GM19438 (cell line): ENCODE results near the gene FCN1.

ENCODE experiments used
- ATAC-seq: cut with Tn5 transposase; IDR thresholded peaks from one replicate; pipeline ENCODE4 v1.9.1; 2021; ENCODE audit warnings: low read depth; ENCODE audit not compliant: unreplicated experiment

FCN1 gene

DNA sequence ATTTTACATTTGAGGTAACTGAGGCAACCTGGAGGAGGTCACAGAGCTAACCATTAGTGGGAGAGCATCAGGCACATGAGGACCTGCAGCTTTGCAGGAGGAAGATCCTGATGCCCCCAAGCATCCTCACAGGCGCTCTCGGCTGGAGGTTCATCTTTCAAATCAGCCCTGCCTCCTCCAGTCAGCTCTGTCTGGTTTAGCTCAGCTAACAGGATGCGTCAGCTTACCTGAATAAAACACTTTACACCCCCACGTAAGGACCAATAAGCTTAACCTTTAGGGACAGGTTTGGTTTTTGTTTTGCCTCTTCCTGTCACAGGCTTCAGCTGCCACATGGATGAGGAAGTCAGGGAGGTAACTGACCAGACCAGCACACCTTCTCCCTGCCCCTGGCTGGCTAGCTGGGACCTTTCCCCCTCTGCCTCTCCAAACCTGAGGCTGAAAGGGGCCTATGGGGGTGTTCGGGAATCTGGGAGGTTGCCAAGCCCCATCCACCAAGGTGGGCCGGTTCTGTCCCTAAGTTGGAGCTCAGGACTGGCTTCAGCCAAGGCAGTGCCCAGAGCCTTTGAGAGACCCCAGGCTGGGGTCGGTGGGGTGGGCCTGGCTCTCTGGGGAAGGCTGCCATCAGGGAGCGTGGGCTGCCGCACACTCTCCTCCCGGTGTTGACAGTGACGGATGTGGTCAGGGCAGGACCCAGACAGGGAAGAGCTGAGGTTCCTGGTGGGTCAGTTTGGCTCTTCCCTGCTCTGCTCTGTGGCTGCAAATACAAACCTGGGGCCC is 20.0 kb upstream of the FCN1 start:
- no peak for ATAC-seq

DNA sequence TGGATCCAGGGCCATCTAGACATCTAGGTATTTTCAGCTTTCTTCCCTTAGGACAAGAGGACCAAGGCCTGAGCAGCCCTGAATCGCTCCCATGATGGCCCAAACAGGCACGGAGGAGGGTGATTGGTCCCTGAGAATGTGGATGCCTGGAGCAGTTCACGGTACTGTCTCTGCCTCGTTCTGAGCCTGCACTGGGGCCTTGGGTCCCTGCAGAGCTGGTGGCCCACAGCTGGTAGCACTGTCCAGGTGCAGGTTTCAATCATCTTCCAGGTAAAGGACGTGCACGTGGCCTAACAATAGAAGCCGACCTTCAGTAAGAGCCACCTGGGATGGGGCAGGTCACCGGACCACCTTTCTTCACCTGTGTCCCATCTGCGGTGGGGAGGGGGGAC is 19.4 kb upstream of the FCN1 start:
- no peak for ATAC-seq

DNA sequence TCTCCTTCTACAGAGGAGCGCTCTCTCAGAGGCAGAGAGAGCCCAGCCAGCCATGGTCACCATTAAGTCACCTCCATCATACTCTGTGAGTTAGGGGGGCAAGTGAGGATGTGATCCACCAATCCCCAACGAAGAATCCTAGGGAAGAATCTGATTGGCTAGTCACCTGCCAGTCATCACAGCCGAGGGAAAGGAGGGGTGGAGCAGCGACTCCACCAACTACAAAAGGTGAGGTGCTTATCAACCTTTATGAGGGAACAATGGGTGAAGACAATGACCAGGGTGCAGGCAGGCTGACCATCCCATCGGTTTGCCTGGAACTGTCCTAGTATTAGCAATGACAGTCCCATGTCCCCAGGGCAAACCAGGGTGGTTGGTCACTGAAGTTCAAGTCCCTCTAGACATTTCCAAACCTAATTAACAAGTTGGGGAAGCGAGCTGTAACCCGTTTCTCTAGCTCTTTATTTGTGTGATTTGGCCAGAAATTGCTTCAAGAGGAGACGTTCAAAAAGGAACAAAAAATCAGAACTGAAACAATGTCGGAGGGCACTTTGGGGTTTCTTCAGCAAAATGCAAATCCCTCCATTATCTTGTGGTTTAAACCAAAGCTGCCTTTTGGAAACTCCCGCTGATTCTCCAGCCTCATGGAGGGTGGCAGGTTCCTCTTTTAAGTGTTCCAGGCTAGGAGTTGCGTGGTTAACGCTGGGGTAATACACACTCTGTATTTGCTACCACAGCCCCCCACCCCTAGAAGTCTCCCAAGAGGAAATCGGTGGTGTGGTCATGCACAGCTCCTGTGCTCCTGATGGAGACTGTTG is 18.8 kb upstream of the FCN1 start:
- no peak for ATAC-seq

DNA sequence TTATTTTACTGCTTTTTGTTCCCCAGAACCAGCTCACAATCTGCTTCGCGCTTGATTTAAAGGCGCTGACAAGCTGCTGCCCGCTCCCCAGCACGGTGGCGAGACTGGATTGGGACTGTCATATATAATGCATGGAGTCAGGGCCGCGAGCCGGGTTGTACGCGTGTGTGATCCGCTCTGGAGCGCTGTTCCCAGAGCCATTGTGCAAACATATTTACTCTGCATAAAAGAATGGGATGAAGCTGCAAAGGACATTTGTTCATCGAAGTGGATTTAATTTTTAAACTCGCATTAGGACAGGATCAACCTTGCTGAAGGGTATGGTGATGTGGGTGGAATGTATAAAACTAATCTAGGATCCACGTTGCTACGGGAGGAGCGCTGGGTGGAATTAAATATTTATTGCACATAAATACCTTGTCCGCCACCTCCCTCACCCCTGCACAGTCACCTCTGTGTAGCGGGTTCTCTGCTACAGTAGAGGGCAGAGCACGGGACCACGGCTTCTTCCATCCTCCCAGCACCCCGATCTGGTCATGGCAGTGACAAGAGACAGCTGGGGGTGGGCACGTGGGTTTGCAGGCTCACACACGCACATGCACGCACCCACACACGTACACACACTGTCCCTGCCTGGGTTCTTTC is 18.1 kb upstream of the FCN1 start:
- ATAC-seq: no peak

DNA sequence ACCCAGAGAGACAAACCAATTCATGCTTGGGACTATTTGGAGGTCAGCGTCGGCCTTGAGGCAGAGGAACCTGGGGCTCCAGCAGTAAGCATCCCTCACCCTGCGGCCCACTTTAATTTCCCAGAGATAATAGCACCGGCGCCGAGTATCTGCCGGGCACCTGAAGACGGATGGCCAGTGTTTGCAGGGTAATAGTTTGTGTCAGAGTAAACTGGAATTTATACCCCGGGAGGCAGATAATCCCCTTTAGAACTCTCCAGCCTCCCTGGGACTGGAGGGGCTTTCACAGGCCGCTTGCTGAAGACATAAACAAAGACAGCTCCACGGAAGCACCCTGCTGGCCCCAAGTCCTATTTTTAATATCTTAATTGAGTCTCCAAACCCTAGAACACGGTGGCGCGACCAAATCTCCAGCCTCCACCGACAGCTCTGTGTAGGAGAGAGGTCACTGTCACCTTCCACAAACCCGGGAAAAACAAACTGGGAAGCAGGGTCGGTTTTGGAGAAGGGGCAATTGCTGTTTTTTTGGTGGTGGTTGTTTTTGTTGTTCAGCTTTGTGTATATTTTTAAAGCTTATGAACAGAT is 17.4 kb upstream of the FCN1 start:
- no peak for ATAC-seq

DNA sequence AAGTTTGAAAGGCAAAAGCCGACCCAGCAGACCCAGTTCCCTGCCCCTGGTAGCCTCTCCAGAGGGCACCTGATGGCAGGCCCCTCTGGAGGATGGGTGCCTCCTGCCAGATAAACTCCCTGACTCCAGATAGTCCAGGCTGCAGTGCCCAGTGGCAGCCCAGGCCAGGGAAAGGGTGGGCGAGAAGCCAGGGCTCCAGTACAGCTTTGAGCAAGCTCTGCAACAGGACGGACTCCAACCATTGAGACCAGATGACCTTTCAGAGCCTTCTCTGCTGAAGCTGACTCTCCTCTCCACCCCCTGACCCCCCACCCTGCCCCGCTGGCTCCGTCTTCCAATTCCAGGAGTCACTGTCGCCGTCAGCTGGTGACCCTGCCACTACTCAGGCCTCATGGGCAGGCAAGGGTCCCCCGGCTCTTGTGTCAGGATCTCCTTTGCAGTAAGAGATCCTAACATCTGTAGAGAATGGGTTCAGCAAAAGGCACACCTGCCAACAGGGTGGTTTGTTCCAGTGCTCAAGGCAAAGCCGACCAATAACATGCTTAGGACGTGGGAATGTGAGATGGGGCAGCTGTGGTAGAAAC is 15.5 kb upstream of the FCN1 start:
- ATAC-seq: no peak

DNA sequence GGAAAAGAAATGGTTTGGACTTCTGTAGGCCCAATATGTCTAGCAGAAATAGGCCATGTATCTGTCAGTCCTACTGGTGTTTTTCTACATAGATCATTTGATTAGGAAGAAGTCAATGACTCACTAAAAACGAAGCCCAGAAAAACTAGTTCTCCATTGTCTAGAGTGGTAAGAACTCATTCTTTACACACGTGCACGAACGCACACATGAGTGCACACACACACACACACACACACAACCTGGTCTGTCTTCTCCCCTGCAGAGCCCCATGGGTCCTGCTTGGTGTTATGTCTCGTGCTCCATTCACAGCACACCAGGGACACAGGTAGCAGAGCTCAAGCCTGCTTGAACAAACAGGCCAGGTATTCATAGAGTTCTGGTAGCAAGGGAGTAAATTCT is 14.9 kb upstream of the FCN1 start:
- ATAC-seq: no peak

DNA sequence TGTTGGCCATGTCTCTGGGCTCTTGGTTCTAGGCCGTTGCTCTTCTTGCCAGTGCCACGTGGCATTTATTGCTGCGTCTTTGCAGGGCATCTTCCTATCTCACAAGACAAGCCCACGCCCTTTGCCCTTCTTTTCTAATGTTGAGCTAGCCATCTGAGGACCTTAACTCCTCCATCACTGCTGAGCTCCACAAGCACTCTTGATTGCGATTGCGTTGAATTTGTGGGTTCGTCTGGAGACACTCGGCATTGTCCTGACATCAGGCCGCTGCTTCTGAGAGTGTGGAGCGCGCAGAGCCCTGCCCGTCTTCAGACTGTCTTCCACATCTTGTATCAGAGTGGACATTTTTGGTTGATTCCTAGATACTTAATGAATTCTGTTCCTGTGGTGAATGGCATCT is 14.5 kb upstream of the FCN1 start:
- no peak for ATAC-seq

DNA sequence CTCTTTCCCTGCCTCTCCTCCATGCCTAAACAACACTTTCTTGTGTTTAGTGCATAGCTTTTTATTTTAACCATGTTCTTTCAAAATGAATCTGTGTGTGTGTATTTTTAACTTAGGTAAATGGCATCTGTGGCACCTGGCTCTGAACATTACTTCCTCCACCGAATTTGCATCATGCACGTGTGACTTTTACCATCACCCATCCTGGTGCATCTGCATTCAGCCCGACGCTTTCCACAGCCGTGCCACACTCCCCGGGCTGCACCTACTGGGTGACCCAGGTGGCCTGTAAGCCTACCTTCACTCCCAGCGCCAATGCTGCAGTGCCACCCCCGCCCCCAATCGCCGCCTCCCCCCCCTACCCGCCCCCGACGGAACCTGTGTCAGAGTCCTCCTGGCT is 12.7 kb upstream of the FCN1 start:
- ATAC-seq: no peak

DNA sequence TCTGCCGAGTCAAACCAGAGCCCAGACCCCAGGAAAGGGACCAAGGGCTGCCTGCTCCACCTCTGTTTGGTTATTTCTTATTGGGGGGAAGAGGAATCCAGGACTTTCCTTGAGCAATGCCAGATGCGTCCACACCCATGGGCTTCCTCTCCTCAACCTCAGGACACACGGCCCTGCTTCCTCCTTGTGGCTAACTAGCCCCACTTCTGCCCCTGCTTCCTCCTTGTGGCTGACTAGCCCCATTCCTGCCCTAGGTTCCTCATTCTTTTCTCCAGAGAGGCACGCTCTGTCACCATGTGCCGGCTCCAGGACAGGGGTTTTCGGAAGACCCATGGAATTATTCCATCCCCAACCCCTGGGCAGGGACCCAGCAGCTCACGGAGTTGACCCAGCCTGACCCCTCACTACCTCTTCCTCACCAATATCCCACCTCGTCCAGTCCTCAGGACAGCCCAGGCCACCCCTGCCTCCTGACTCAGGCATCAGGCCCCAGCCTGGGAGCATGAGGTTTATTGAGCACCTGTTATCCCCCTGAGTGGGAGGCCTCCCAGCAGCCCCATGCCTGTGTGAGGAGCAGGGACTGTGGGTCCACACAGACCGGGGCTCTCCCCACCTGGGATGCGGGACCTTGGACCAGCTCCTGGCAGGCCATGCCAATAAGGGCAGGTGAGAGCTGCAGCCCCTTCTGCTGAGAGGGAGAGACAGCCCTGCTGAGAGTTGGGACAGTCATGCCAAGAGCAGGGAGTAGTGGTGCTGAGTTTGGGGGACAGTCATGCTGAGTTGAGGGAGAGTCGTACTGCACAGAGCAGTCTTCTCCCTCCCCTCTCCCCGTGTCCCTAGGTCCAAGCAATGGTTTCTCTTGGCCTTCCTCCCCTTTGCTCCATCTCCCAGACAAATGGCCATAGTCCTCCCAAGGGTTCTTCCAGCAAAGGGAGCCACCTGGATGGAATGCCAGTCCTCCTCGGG is 11.8 kb upstream of the FCN1 start:
- ATAC-seq: no peak

DNA sequence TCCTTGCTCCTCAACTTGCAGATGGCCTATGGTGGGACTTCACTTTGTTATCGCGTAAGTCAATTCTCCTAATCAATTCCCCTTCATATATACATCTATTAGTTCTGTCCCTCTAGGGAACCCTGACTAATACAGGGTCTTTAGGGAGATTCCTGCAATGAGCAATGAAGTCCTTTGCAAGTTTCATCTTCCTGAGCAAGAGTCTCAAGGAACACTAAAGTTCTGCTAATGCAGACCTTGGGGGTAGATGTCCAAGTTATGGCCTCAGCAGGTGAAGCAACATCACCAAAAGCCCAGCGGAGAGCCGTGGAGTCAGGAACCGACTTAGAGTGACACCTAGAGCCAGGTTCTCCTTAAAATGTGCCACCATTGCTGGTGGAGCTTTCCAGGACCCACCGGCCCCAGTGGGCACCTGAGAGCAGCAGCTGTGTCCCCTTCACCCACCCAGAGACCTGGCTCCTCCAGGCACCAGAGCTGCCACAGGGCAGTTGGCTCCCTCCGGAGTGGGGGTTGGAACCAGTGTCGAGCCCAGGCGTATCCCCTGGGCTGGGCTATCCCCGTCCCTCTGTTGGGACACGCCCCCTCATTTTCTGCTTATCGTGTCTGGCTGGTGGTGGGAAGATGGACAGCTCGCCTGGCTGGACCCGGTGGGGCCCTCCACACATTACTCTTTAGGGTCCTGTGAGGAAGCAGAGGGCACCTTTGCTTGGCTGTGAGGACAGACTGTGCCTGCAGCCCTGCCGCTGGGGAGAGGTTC is 10.9 kb upstream of the FCN1 start:
- no peak for ATAC-seq

DNA sequence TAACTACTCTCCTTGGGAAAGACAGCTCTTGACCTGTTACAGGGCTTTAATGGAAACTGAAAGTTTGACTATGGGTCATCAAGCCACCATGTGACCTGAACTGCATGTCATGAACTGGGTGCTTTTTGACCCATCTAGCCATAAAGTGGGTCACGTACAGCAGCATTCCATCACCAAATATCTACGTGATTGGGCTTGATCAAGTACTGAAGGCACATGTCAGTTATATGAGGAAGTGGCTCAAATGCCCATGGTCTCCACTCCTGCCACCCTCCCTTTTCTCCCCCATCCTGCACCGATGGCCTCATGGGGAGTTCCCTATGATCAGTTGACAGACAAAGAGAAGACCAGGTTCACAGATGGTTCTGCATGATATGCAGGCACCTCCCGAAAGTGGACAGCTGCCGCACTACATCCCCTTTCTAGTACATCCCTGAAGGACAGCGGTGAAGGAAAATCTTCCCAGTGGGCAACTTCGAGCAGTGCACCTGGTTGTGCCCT is 7.3 kb upstream of the FCN1 start:
- ATAC-seq: no peak

DNA sequence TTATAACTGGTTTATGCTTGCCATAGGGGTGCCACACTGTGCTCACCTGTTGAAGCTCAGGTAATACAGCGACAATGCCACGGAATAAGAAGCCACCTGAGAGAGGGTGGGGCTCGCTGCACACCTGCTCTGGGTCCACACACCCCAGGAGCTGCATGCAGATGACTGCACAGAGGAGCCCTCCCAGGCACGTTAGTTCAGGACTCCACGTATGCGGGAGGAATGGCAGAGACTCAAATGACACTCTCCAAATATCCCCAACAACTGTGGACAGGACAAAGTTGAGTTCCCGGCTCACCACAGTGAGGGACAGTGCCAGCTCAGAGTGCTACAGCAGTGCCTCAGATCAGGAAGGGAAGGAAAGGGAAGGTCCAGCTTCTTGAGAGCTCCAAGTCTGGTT is 5.8 kb upstream of the FCN1 start:
- no peak for ATAC-seq

DNA sequence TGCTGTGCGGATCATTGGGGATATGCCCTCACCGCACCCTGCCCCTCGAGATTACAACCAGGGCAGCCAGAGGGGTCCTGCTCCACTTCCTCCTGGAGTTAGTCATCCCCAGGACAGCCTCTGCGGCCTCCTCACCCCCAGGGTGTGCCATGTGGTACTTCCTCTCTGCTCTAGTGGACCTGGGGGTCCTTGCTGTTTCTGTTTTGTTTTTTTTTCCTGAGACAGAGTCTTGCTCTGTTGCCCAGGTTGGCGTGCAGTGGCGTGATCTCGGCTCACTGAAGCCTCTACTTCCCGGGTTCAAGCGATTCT is 5.2 kb upstream of the FCN1 start:
- no peak for ATAC-seq

DNA sequence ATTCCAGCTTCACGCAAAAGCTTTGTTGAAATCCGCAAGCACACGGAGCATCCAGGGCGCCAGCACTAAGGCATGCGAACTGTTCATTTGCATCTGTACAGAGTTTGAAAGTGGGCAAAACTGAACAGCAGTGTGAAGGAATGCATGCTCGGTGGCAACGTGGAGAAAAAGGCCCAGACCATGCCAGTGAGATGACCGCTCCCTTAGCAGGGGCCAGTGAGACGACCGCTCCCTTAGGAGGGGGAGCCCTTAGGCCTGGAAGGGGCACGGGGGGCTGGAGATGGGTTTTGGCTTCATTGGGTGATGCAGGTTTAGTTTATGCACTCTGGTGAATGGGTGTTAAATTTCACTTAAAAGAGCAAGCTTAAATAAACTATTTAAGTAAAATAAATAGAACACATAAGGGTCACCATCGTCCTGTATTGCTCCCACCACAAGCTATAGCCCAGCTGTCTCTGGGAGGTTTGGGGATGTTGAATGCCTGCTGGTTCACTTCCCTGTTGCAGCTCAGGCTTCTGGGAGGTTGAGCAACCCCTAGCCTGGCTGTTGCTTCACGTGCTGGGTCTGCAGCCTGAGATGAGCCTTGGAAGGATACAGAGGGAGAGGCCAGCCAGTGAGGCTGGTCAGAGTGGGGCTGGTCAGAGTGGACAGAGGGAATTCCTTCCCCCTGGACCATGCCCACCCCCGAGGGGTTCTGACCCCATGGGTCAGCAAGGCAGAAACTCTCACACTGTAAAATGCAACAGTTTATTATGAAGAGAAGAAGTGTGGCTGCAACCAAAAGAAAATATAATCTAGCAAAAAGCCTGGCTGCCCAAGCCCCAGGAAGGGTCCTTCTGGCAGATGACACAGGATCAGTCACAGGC is 4.6 kb upstream of the FCN1 start:
- ATAC-seq: no peak

DNA sequence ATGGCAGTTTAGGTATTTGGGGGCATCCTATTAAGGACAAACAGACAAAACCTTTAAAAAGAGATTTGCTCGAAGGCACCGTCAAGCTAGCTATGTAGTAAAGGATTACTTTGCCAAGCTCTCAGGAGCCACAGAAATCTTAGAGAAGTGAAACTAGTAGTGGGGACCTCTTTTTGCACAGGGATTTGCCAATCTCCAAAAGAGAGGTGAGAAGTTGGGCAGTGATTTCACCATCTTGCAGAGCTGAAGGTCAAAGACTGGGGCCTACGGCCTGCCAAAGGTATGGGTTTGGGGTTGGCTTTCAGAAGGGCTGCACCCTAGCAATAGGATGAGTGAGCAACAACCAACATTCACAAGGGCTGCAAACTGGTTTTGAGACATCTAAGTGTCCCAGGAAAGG is 1.6 kb upstream of the FCN1 start:
- no peak for ATAC-seq

DNA sequence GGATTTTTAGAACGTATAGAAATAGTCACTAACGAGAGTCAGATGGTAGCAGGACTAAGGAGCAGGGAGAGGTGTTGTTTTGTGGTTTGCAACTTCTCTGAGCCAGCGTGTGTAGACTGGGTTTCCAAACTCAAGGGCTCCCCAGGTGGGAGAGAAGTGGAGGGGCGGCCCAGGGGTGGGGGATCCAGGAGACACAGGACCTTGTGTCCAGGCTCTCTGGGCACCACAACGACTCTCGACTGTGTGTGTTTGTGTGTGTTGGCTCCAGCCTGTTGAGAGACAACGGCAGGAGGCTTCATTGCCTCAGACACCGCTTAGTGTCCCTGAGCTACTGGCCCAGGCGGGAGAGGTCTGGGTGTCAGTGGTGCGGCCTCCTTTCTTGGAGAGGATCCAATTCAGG is 934 bp upstream of the FCN1 start:
- ATAC-seq: no peak

DNA sequence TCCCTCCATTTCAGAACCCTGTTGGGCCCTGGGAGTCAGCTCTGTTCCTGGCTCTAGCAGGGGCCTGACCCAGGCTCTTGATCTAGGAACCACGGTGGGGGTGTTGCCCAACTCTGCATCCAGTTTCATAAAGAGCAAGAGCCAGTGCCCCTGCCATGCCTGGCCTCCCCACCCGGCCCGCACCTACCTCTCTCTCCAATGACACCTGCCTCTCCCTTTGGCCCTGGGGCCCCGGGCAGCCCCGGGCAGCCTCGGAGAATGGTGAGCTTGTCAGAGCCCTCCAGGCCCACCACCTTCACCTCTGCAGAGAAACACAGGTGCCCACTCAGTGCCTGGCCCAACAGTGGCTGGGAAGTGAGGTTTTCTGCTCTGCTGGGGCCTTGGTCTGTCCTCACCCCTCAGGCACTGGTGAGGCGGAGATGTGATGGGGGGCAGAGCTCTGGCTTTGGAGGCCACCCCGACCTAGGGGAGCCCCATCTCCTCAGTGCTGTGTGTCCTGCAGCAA is 1.5 kb downstream of the FCN1 start:
- no peak for ATAC-seq
